ENCODE measurements around the gene RAVER2. TPM values are rescaled to one million over a fixed set of nuclear protein-coding genes. Genes with fewer than 3 reads are reported as not detected.

Gene RAVER2
- total RNA-seq, 2 experiments from 2014 or later = 2.6 to 3.1 TPM

GRCh38 chr1:64829411-64830029, 84.6 kb downstream of the RAVER2 start:
- no peak for TF ChIP-seq CTCF (IDR thresholded peaks at IDR 0.05)
- ChIA-PET CTCF (interaction anchor here (0.9 to 2.3 kb wide), 4 partner anchors 22 to 583 kb away, joined by 3 to 8 read pairs (median 3); no protein-coding TSS in a partner anchor), POLR2A (no interaction called here)
- ATAC-seq (no peak), DNase-seq (no peak)
- Mint-ChIP-seq H3K36me3 (ENCODE audit: low read depth) (peaks cover 10% of the 10 kb centered on the region), H3K27me3 (no peaks in the 10 kb centered on the region), H3K4me3 (no peak overlapping the region), H3K4me1 (ENCODE audit: low read depth) (peaks cover 39% of the 10 kb centered on the region), H3K9me3 (no peaks in the 10 kb centered on the region), H3K27ac (peak overlapping the region; percentile 65)
- intact Hi-C loops (cut with micrococcal nuclease) = loop anchor here (5.0 to 10.0 kb wide), 2 partner anchors 82 to 565 kb away; partner anchors contain the start of gene RAVER2

- Mint-ChIP-seq H3K4me1 (ENCODE audit: low read depth) (peaks cover 40% of the 10 kb centered on the region), H3K36me3 (ENCODE audit: low read depth) (peaks cover 11% of the 10 kb centered on the region), H3K27ac (no peak overlapping the region), H3K4me3 (no peak overlapping the region), H3K27me3 (no peaks in the 10 kb centered on the region), H3K9me3 (no peaks in the 10 kb centered on the region)
- TF ChIP-seq CTCF (IDR thresholded peaks at IDR 0.05) = no peak
- CTCF ChIA-PET = interaction anchor here (0.9 to 2.3 kb wide), 3 partner anchors 21 to 584 kb away, joined by 3 to 8 read pairs (median 3); no protein-coding TSS in a partner anchor
- POLR2A ChIA-PET = no interaction called here
- intact Hi-C loops (cut with micrococcal nuclease) = no loop called here
- ATAC-seq = no peak
- no peak for DNase-seq
Observed at GRCh38 chr1:64830030-64830651, 85.3 kb downstream of the RAVER2 start.

GRCh38 chr1:64834734-64835133, 89.9 kb downstream of the RAVER2 start:
- Mint-ChIP-seq H3K27ac (peak overlapping the region; percentile 13), H3K4me1 (ENCODE audit: low read depth) (peaks cover 7% of the 10 kb centered on the region), H3K9me3 (no peaks in the 10 kb centered on the region), H3K4me3 (no peak overlapping the region), H3K27me3 (no peaks in the 10 kb centered on the region), H3K36me3 (ENCODE audit: low read depth) (peaks cover 42% of the 10 kb centered on the region)
- POLR2A ChIA-PET = no interaction called here
- TF ChIP-seq CTCF (IDR thresholded peaks at IDR 0.05) = no peak
- intact Hi-C loops (cut with micrococcal nuclease) = no loop called here
- DNase-seq (no peak), ATAC-seq (peak; percentile 53)
- CTCF ChIA-PET = interaction anchor here (1.0 kb wide), 1 partner anchor 10 kb away, joined by 3 read pairs; no protein-coding TSS in a partner anchor

GRCh38 chr1:64836802-64837201, 91.9 kb downstream of the RAVER2 start:
- Mint-ChIP-seq H3K27me3 (no peaks in the 10 kb centered on the region), H3K27ac (peak overlapping the region; percentile 50), H3K36me3 (ENCODE audit: low read depth) (peaks cover 56% of the 10 kb centered on the region), H3K9me3 (no peaks in the 10 kb centered on the region), H3K4me1 (ENCODE audit: low read depth) (peaks cover 2% of the 10 kb centered on the region), H3K4me3 (no peak overlapping the region)
- no peak for TF ChIP-seq CTCF (IDR thresholded peaks at IDR 0.05)
- no peak for DNase-seq
- intact Hi-C loops (cut with micrococcal nuclease) = no loop called here
- ChIA-PET POLR2A (no interaction called here), CTCF (no interaction called here)
- ATAC-seq = no peak

- intact Hi-C loops (cut with micrococcal nuclease) = no loop called here
- H3K27ac Mint-ChIP-seq = no peak overlapping the region
- ATAC-seq (no peak), DNase-seq (no peak)
- no peaks in the 10 kb centered on the region for H3K9me3 Mint-ChIP-seq
- no peaks in the 10 kb centered on the region for H3K27me3 Mint-ChIP-seq
- no peak overlapping the region for H3K4me3 Mint-ChIP-seq
- no peak for TF ChIP-seq CTCF (IDR thresholded peaks at IDR 0.05)
- CTCF ChIA-PET = interaction anchor here (3.3 kb wide), 1 partner anchor 14 kb away, joined by 13 read pairs; no protein-coding TSS in a partner anchor
- peaks cover 57% of the 10 kb centered on the region for H3K36me3 Mint-ChIP-seq (ENCODE audit: low read depth)
- peaks cover 2% of the 10 kb centered on the region for H3K4me1 Mint-ChIP-seq (ENCODE audit: low read depth)
- POLR2A ChIA-PET = no interaction called here
Observed at GRCh38 chr1:64838486-64838885, 93.6 kb downstream of the RAVER2 start.

All from activated CD8-positive, alpha-beta T cell treated with anti-CD3 and anti-CD28 coated beads for 36 hours (primary cell).